ENCODE measurements around the gene AP3S2. TPM values are rescaled to one million over a fixed set of nuclear protein-coding genes. Genes with fewer than 3 reads are reported as not detected.

AP3S2 gene
- total RNA-seq, 1 donor from 2014 or later: 30.9 TPM

GRCh38 chr15:89864958-89865739 is 28.6 kb downstream of the AP3S2 start:
- peak overlapping the region; percentile 71 for H3K27ac Mint-ChIP-seq
- H3K4me1 Mint-ChIP-seq (ENCODE audit: low read depth): peaks cover 5% of the 10 kb centered on the region
- H3K9me3 Mint-ChIP-seq (ENCODE audit: low read depth): peaks cover 3% of the 10 kb centered on the region
- no peak overlapping the region for H3K4me3 Mint-ChIP-seq (ENCODE audit: low read depth)
- no peaks in the 10 kb centered on the region for H3K27me3 Mint-ChIP-seq
- H3K36me3 Mint-ChIP-seq (ENCODE audit: insufficient read depth): peaks cover 18% of the 10 kb centered on the region
- TF ChIP-seq CTCF (IDR thresholded peaks at IDR 0.05; ENCODE audit: unreplicated experiment): no peak
- DNase-seq (ENCODE audit: low spot score, unreplicated experiment): no peak

GRCh38 chr15:89863918-89864317 is 29.9 kb downstream of the AP3S2 start:
- Mint-ChIP-seq H3K4me3 (ENCODE audit: low read depth) (no peak overlapping the region), H3K4me1 (ENCODE audit: low read depth) (peaks cover 5% of the 10 kb centered on the region), H3K9me3 (ENCODE audit: low read depth) (no peaks in the 10 kb centered on the region), H3K27me3 (no peaks in the 10 kb centered on the region), H3K27ac (no peak overlapping the region), H3K36me3 (ENCODE audit: insufficient read depth) (peaks cover 9% of the 10 kb centered on the region)
- no peak for TF ChIP-seq CTCF (IDR thresholded peaks at IDR 0.05; ENCODE audit: unreplicated experiment)
- no peak for DNase-seq (ENCODE audit: low spot score, unreplicated experiment)

- H3K4me3 Mint-ChIP-seq (ENCODE audit: low read depth): no peak overlapping the region
- peak overlapping the region; percentile 54 for H3K27ac Mint-ChIP-seq
- no peaks in the 10 kb centered on the region for H3K27me3 Mint-ChIP-seq
- peaks cover 19% of the 10 kb centered on the region for H3K4me1 Mint-ChIP-seq (ENCODE audit: low read depth)
- no peaks in the 10 kb centered on the region for H3K9me3 Mint-ChIP-seq (ENCODE audit: low read depth)
- DNase-seq (ENCODE audit: low spot score, unreplicated experiment): no peak
- peaks cover 21% of the 10 kb centered on the region for H3K36me3 Mint-ChIP-seq (ENCODE audit: insufficient read depth)
- TF ChIP-seq CTCF (IDR thresholded peaks at IDR 0.05; ENCODE audit: unreplicated experiment): no peak
These were observed 32.9 kb downstream of the AP3S2 start for GRCh38 chr15:89860891-89861290.

GRCh38 chr15:89860431-89860830 is 33.4 kb downstream of the AP3S2 start:
- TF ChIP-seq CTCF (IDR thresholded peaks at IDR 0.05; ENCODE audit: unreplicated experiment): no peak
- Mint-ChIP-seq H3K4me1 (ENCODE audit: low read depth) (peaks cover 18% of the 10 kb centered on the region), H3K36me3 (ENCODE audit: insufficient read depth) (peaks cover 19% of the 10 kb centered on the region), H3K27ac (no peak overlapping the region), H3K4me3 (ENCODE audit: low read depth) (no peak overlapping the region), H3K27me3 (no peaks in the 10 kb centered on the region), H3K9me3 (ENCODE audit: low read depth) (no peaks in the 10 kb centered on the region)
- DNase-seq (ENCODE audit: low spot score, unreplicated experiment): no peak

- Mint-ChIP-seq H3K4me3 (ENCODE audit: low read depth) (no peak overlapping the region), H3K4me1 (ENCODE audit: low read depth) (peaks cover 18% of the 10 kb centered on the region), H3K9me3 (ENCODE audit: low read depth) (no peaks in the 10 kb centered on the region), H3K27me3 (no peaks in the 10 kb centered on the region), H3K36me3 (ENCODE audit: insufficient read depth) (peaks cover 17% of the 10 kb centered on the region), H3K27ac (peak overlapping the region; percentile 77)
- no peak for DNase-seq (ENCODE audit: low spot score, unreplicated experiment)
- no peak for TF ChIP-seq CTCF (IDR thresholded peaks at IDR 0.05; ENCODE audit: unreplicated experiment)
These were observed 34.9 kb downstream of the AP3S2 start for GRCh38 chr15:89858661-89859458.

Measured in progenitor cell of endocrine pancreas (in vitro differentiated cells).